Dendritic cell treated with granulocyte-macrophage colony-stimulating factor and Interleukin-4, amounts not matched to agents 40 ng/mL and 50 ng/mL, for 4 days (primary cell): ENCODE data around the gene ZNF717.

ENCODE experiments used
- H3K27ac Mint-ChIP-seq: one replicate; pipeline ENCODE4 v1.8.0; 2022; ENCODE audit warnings: mild to moderate bottlenecking, mixed read lengths
- H3K27me3 Mint-ChIP-seq: one replicate; pipeline ENCODE4 v1.8.0; 2022; ENCODE audit warnings: mild to moderate bottlenecking, mixed read lengths
- H3K36me3 Mint-ChIP-seq: one replicate; pipeline ENCODE4 v1.8.0; 2022; ENCODE audit warnings: low read depth, mixed read lengths
- H3K4me1 Mint-ChIP-seq: one replicate; pipeline ENCODE4 v1.8.0; 2022; ENCODE audit warnings: low read depth, mixed read lengths
- H3K4me3 Mint-ChIP-seq: one replicate; pipeline ENCODE4 v1.8.0; 2022; ENCODE audit warnings: mild to moderate bottlenecking, moderate library complexity, mixed read lengths
- H3K9me3 Mint-ChIP-seq: one replicate; pipeline ENCODE4 v1.8.0; 2022; ENCODE audit warnings: mixed read lengths
- intact Hi-C: fragments of 100-400 bp; cut with micrococcal nuclease; formaldehyde crosslinking; loops from one replicate; pipeline ENCODE4 v1.15.0; 2022

ZNF717 gene

GRCh38 chr3:75687323-75687722 is 98.0 kb downstream of the ZNF717 start:
- H3K4me3 Mint-ChIP-seq = no peak overlapping the region
- no peaks in the 10 kb centered on the region for H3K27me3 Mint-ChIP-seq
- H3K9me3 Mint-ChIP-seq = peaks cover 16% of the 10 kb centered on the region
- no peak overlapping the region for H3K27ac Mint-ChIP-seq
- no peaks in the 10 kb centered on the region for H3K36me3 Mint-ChIP-seq
- intact Hi-C loops = no loop called here
- no peaks in the 10 kb centered on the region for H3K4me1 Mint-ChIP-seq
